H9 (cell line): ENCODE results near the gene DRD1. TPM values are rescaled to one million over a fixed set of nuclear protein-coding genes. Genes with fewer than 3 reads are reported as not detected.

Experiments
- DNase-seq: peaks from one replicate; pipeline ENCODE4 v3.0.0-alpha.2; 2017
- H2AFZ ChIP-seq: one replicate; pipeline ENCODE4 v1.6.1; 2013; ENCODE audit warnings: mild to moderate bottlenecking, low read length, control low read depth, moderate library complexity
- H2AK5ac ChIP-seq: 2 replicates; pipeline ENCODE4 v1.6.1; 2013; ENCODE audit warnings: low read length, control low read depth, mixed read lengths; ENCODE audit not compliant: insufficient read length
- H2BK120ac ChIP-seq: one replicate; pipeline ENCODE4 v1.6.1; 2013; ENCODE audit warnings: low read depth, mild to moderate bottlenecking, low read length, control low read depth, inconsistent platforms; ENCODE audit not compliant: poor library complexity, severe bottlenecking
- H2BK12ac ChIP-seq: 2 replicates; pipeline ENCODE4 v1.6.1; 2013; ENCODE audit warnings: low read length, control low read depth, mixed read lengths, low read depth; ENCODE audit not compliant: insufficient read length
- H2BK15ac ChIP-seq: 2 replicates; pipeline ENCODE4 v1.6.1; 2013; ENCODE audit warnings: low read depth, low read length, control low read depth
- H2BK20ac ChIP-seq: one replicate; pipeline ENCODE4 v1.6.1; 2013; ENCODE audit warnings: low read depth, mild to moderate bottlenecking, low read length, control low read depth, inconsistent platforms; ENCODE audit not compliant: poor library complexity, severe bottlenecking
- H2BK5ac ChIP-seq: 2 replicates; pipeline ENCODE4 v1.6.1; 2013; ENCODE audit warnings: low read length, control low read depth, mixed read lengths; ENCODE audit not compliant: insufficient read length
- H3K14ac ChIP-seq: 2 replicates; pipeline ENCODE4 v1.6.1; 2013; ENCODE audit warnings: low read length, control low read depth; ENCODE audit not compliant: insufficient read depth
- H3K18ac ChIP-seq: 2 replicates; pipeline ENCODE4 v1.6.1; 2013; ENCODE audit warnings: low read depth, mild to moderate bottlenecking, mixed read lengths, low read length, control low read depth; ENCODE audit not compliant: insufficient read length
- H3K23ac ChIP-seq: 2 replicates; pipeline ENCODE4 v1.6.1; 2013; ENCODE audit warnings: low read length, control low read depth, mixed read lengths, low read depth; ENCODE audit not compliant: insufficient read length
- H3K23me2 ChIP-seq: 2 replicates; pipeline ENCODE4 v1.6.1; 2013; ENCODE audit warnings: low read depth, mild to moderate bottlenecking, mixed read lengths, low read length, control low read depth; ENCODE audit not compliant: insufficient read length, poor library complexity, severe bottlenecking
- H3K27ac ChIP-seq: 2 replicates; pipeline ENCODE4 v1.5.1; 2013; ENCODE audit warnings: low read length, control low read depth, mixed read lengths, low read depth; ENCODE audit not compliant: insufficient read length
- H3K27me3 ChIP-seq: 2 replicates; pipeline ENCODE4 v1.6.1; 2013; ENCODE audit warnings: low read length, control low read depth, inconsistent platforms; ENCODE audit not compliant: insufficient read depth
- H3K4ac ChIP-seq: 2 replicates; pipeline ENCODE4 v1.6.1; 2013; ENCODE audit warnings: low read depth, mild to moderate bottlenecking, control low read depth, inconsistent platforms, low read length, moderate library complexity
- H3K4me1 ChIP-seq: 2 replicates; pipeline ENCODE4 v1.6.1; 2013; ENCODE audit warnings: low read length, control low read depth, inconsistent platforms; ENCODE audit not compliant: insufficient read depth
- H3K4me2 ChIP-seq: 2 replicates; pipeline ENCODE4 v1.6.1; 2013; ENCODE audit warnings: low read length, control low read depth, mixed read lengths; ENCODE audit not compliant: insufficient read length, insufficient read depth
- H3K56ac ChIP-seq: 2 replicates; pipeline ENCODE4 v1.6.1; 2013; ENCODE audit warnings: low read depth, mild to moderate bottlenecking, mixed read lengths, low read length, control low read depth; ENCODE audit not compliant: insufficient read length
- H3K79me1 ChIP-seq: 2 replicates; pipeline ENCODE4 v1.6.1; 2013; ENCODE audit warnings: low read depth, mild to moderate bottlenecking, moderate library complexity, low read length, control low read depth, inconsistent platforms; ENCODE audit not compliant: insufficient read depth, poor library complexity, severe bottlenecking
- H3K79me2 ChIP-seq: 2 replicates; pipeline ENCODE4 v1.6.1; 2013; ENCODE audit warnings: low read length, control low read depth, inconsistent platforms; ENCODE audit not compliant: insufficient read depth
- H3K9ac ChIP-seq: 2 replicates; pipeline ENCODE4 v1.6.1; 2013; ENCODE audit warnings: low read length, control low read depth, mixed read lengths; ENCODE audit not compliant: insufficient read length; ENCODE audit errors: extremely low read depth
- H3K9me3 ChIP-seq: one replicate; pipeline ENCODE4 v1.6.1; 2013; ENCODE audit warnings: low read depth, low read length, inconsistent platforms; ENCODE audit not compliant: control insufficient read depth
- H3T11ph ChIP-seq: one replicate; pipeline ENCODE4 v1.6.1; 2013; ENCODE audit warnings: mild to moderate bottlenecking, low read length, control low read depth, inconsistent platforms
- H4K20me1 ChIP-seq: one replicate; pipeline ENCODE4 v1.6.1; 2013; ENCODE audit not compliant: control insufficient read depth, insufficient read length, insufficient read depth
- H4K5ac ChIP-seq: 2 replicates; pipeline ENCODE4 v1.6.1; 2013; ENCODE audit warnings: low read depth, mild to moderate bottlenecking, mixed read lengths, low read length, control low read depth; ENCODE audit not compliant: insufficient read length
- H4K8ac ChIP-seq: replicated peaks from 2 replicates; pipeline ENCODE4 v1.6.1; 2013; ENCODE audit warnings: low read length, control low read depth, mixed read lengths, low read depth; ENCODE audit not compliant: insufficient read length
- H4K91ac ChIP-seq: 2 replicates; pipeline ENCODE4 v1.6.1; 2013; ENCODE audit warnings: low read depth, mild to moderate bottlenecking, moderate library complexity, mixed read lengths, low read length, control low read depth; ENCODE audit not compliant: insufficient read length
- H3K27ac Mint-ChIP-seq, 3 experiments: 2 replicates in 2 of 3; 3 replicates in 1 of 3; pipeline ENCODE4 v1.8.0; 2020 to 2021; ENCODE audit warnings: mixed read lengths in 3 of 3, mild to moderate bottlenecking in 1 of 3, moderate library complexity in 1 of 3
- H3K27me3 Mint-ChIP-seq: 2 replicates; pipeline ENCODE4 v1.8.0; 2021; ENCODE audit warnings: low read depth, mild to moderate bottlenecking, moderate library complexity, mixed read lengths
- H3K36me3 Mint-ChIP-seq, 3 experiments: 2 replicates in 2 of 3; 3 replicates in 1 of 3; pipeline ENCODE4 v1.8.0; 2020 to 2021; ENCODE audit warnings: low read depth in 3 of 3, mixed read lengths in 3 of 3; ENCODE audit not compliant: insufficient read depth in 1 of 3
- H3K4me1 Mint-ChIP-seq, 2 experiments: 2 replicates each; pipeline ENCODE4 v1.8.0; 2020; ENCODE audit warnings: mixed read lengths in 2 of 2
- H3K4me3 Mint-ChIP-seq, 2 experiments: 2 replicates in 1 of 2; 3 replicates in 1 of 2; pipeline ENCODE4 v1.8.0; 2020 to 2021; ENCODE audit warnings: mild to moderate bottlenecking in 2 of 2, mixed read lengths in 2 of 2, moderate library complexity in 1 of 2
- H3K9me3 Mint-ChIP-seq, 2 experiments: 2 replicates in 1 of 2; 3 replicates in 1 of 2; pipeline ENCODE4 v1.8.0; 2020; ENCODE audit warnings: mild to moderate bottlenecking in 2 of 2, mixed read lengths in 2 of 2, moderate library complexity in 1 of 2
- CTCF ChIP-seq: fragments of 200-600 bp; sonication (generic); conservative IDR thresholded peaks from 3 replicates; pipeline ENCODE4 v1.8.0; 2021; ENCODE audit warnings: antibody characterized with exemption, mild to moderate bottlenecking
- WGBS: extraction: QIAGEN DNeasy Blood & Tissue Kit; methylation state at CpG from one replicate; pipeline ENCODE4 v1.1.7; 2013; ENCODE audit warnings: missing lambda C conversion rate, low lambda C conversion rate, mixed read lengths; ENCODE audit not compliant: insufficient read length; ENCODE audit errors: extremely low coverage; 5-methylcytosine and 5-hydroxymethylcytosine counted together
- total RNA-seq: library from RNA; stranded (reverse); gene quantifications from 2 replicates; pipeline ENCODE4 v1.2.1, GENCODE V29; 2021

The DRD1 gene
- total RNA-seq, 1 experiment from 2014 or later, result not detected

GRCh38 chr5:175443514-175444059 is 395 bp downstream of the DRD1 start:
- Mint-ChIP-seq H3K36me3 (peaks cover 0 to 2% (median 0%) of the 10 kb centered on the region in 3 experiments; a peak in 1 of 7 replicates), H3K27me3 (peaks cover 68% of the 10 kb centered on the region), H3K27ac (no peak overlapping the region), H3K4me3 (peak overlapping the region; percentile 36 to 72), H3K4me1 (peaks cover 24 to 43% of the 10 kb centered on the region in 2 experiments), H3K9me3 (no peaks in the 10 kb centered on the region)
- no peaks in the 10 kb centered on the region for H3K79me2 ChIP-seq
- H2BK5ac ChIP-seq, result no peak overlapping the region
- H4K91ac ChIP-seq, result no peak overlapping the region
- no peak overlapping the region for H4K8ac ChIP-seq
- no peak overlapping the region for H3K4ac ChIP-seq
- no peak for DNase-seq
- no peak overlapping the region for H2BK120ac ChIP-seq
- H2BK15ac ChIP-seq, result no peak overlapping the region
- H2BK20ac ChIP-seq, result no peak overlapping the region
- no peak overlapping the region for H3T11ph ChIP-seq
- H2AFZ ChIP-seq, result no peak overlapping the region
- H3K9ac ChIP-seq, result no peak overlapping the region
- no peaks in the 10 kb centered on the region for H4K20me1 ChIP-seq
- H3K56ac ChIP-seq, result no peak overlapping the region
- peak overlapping the region; percentile 49 for H3K4me2 ChIP-seq
- H3K23ac ChIP-seq, result no peak overlapping the region
- no peaks in the 10 kb centered on the region for H3K79me1 ChIP-seq
- no peak overlapping the region for H3K14ac ChIP-seq
- H3K27ac ChIP-seq, result no peak overlapping the region
- H3K9me3 ChIP-seq, result no peaks in the 10 kb centered on the region
- TF ChIP-seq CTCF, result no peak
- peaks cover 16% of the 10 kb centered on the region for H3K23me2 ChIP-seq
- H3K27me3 ChIP-seq, result peaks cover 21% of the 10 kb centered on the region; the same call in 1 of the 2 replicates
- no CpG with 5 or more reads among the region's 29 CpGs for WGBS
- no peak overlapping the region for H4K5ac ChIP-seq
- no peak overlapping the region for H3K18ac ChIP-seq
- no peak overlapping the region for H2AK5ac ChIP-seq
- no peak overlapping the region for H2BK12ac ChIP-seq
- no peaks in the 10 kb centered on the region for H3K4me1 ChIP-seq
